Raji (cell line): ENCODE measurements around the gene PPP1R15A.

Source experiments
- POLR2A ChIP-seq: IDR thresholded peaks from 2 replicates; pipeline ENCODE4 v1.6.1; 2011; ENCODE audit warnings: low read depth, low read length, control low read depth; ENCODE audit not compliant: insufficient read depth

Gene PPP1R15A

DNA sequence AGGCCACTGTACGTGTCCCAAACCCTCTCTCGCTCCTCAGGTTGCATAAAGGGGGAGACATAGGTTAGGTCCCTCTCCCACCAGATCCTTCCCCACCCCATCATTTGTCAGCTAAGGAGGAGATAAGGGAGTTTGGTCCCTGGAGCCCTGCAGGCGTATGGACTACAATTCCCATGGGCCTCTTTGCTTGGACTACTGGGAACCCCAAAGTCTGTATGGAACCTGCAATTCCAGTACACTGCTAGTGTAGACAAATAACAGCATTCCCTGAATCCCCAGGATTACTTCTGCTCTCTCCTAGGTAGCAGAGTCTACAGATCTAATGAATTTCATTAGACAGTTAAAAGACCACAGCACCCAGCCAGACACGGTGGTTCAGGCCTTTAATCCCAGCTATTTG lies 19.9 kb upstream of the PPP1R15A start:
- no peak for TF ChIP-seq POLR2A

- no peak for TF ChIP-seq POLR2A
These were observed 18.7 kb upstream of the PPP1R15A start for GRCh38 chr19:48853483-48853882.

DNA sequence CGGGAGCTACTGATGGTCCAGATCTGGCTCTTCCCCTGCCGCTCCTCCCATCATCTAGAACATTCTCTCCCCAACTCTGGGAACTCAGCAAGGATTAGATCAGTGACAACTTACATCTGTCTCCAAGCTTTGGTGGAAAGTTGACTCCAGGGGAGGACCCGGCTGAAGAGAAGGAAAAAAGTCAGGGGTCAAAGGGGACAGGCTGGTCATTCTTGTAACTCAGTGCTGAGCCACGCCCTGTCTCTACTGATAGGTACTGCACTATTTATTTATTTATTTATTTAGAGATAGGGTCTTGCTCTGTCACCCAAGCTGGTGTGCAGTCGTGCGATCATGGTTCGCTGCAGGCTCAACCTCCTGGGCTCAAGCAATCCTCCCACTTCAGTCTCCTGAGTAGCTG lies 18.1 kb upstream of the PPP1R15A start:
- no peak for TF ChIP-seq POLR2A

DNA sequence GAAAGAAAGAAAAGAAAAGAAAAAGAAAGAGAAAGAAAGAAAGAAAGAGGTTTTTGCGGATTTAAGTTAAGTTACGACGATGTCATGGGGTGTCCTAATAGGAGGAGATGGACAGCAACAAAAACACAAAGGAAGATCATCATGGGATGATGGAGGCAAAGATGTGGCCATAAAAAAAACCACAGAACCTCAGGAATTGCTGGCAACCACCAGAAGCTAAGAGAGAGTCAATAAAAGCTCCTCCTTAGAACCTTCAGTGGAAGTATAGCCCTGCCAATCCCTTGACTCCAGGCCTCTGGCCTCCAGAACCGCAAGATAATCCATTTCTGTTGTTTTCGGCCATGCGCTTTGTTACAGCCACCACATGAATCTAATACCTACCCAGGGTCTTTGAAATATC lies 15.3 kb upstream of the PPP1R15A start:
- TF ChIP-seq POLR2A: no peak

DNA sequence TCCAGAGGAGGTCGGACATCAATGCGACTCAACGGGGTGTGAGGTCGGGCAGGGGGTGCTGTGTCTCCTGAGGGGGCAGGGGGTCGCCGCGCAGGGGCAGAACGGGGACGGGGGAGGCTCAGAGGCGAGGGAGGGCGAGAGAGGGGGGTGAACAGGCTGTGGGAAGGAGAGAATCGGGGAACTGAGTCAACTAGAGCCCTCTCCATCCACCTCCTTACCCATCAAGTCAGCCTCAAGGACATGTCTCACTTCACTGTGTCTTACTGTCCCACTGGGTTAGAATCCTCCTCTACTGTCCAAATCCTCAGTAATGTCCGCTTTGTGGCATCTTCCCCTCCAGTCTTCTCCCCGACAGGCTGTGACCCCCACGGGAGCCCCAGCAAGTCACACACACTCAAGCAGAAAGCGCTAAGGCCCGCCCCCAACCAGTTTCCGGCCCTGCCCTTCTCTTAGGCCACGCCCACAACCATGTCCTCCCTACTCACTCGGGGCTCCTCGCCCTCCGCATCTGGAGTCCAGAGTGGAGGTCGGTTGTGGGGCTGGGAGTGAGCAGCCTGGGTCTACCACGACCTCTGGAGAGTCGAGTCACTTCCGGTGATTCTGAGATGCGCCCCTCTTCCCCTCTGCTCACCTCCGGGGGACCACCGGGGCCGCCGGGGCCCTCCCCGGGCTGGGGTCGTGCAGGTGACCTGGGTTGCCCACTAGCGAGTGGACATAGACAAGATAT lies 13.1 kb upstream of the PPP1R15A start:
- no peak for TF ChIP-seq POLR2A

DNA sequence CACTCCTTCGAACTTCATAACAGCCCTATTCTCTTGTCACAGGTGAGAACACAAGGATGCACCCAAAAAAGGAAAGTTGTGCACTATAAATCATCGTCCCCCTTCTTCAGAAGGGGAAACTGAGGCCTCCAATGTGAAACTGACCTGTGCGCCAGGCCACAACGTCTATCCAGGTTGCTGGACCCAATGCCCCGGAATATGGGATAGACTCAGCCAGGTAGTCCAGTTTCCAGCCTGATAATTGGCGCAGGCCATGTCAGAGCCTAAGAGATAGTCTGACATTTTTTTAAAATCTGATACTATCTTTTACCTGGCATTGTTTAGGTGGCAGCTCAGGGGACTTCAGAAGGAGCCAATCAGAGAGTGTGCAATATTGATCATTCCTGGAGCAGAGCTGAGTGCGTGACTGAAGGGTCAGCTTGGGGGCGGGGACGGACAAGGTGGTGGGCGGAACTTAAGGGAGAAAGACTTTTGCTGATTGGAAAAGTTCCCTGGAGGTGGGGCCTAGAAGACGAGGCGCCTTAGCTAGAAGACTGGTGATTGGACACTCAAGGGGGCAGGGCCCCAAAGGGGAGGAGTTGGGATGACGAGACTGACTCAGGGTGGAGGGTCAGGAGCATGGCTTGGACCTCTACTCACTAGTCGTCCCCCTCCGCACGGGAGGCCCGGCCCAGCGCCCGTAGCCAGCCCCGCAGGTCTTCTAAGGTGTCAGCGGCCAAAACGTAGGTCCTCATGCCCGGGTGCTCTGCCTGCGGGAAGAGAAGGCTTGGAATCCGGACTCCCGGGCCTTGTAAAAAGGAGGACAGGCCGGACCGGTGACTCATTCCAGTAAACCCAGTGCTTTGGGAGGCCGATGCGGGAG lies 12.3 kb upstream of the PPP1R15A start:
- TF ChIP-seq POLR2A: no peak

- no peak for TF ChIP-seq POLR2A
These were observed 10.9 kb upstream of the PPP1R15A start for GRCh38 chr19:48861313-48861712.

GRCh38 chr19:48862827-48863226 lies 9.4 kb upstream of the PPP1R15A start:
- no peak for TF ChIP-seq POLR2A

DNA sequence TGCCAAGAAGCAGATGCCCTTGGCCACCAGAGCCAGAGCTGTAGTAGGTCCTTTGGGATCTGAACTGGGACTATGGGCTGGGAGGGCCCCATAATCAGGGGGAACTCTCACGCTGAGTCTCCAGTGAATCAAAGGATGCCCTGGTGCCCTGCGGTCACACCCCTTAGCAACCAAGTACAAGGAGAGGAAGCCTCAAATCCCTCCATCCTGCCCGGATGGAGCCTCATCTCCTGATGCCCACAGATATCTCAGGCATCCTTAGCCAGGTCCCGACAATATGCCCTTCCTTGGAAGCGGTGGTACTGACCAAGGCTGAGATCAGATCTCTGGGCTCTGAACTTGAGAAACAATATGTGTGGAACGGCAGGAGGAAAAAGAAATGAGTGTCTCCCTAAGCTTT lies 5.5 kb upstream of the PPP1R15A start:
- no peak for TF ChIP-seq POLR2A

DNA sequence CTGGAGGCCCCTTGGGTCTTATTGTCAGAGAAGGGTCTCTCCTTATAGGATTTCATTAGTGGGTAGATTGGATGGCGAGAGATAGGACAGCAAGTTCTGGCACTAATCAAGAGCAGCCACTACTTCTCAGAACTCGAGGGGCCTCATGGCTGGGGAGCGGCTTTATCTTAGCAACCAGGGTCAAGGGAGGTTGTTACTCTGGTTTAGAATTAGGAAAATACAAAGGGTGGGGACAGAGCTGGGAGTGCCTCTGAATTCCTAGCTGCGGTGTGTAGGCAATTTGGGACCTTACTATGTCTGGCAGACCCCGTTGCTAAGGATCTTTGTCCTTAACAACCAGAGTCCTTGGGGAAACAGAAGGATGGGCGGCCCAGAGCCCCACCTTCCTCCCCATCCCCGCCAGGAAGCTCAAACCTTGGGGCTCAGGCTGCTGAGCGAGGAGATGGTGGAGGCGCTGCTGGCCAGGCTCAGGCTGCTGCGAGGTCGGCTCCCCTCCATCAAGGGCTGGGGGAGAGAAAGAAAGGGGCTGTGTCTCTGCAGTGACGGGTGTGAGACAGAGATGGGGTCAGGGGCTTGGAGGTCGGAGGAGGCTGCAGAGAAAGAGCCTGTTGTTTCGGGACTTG lies 5.0 kb upstream of the PPP1R15A start:
- no peak for TF ChIP-seq POLR2A

DNA sequence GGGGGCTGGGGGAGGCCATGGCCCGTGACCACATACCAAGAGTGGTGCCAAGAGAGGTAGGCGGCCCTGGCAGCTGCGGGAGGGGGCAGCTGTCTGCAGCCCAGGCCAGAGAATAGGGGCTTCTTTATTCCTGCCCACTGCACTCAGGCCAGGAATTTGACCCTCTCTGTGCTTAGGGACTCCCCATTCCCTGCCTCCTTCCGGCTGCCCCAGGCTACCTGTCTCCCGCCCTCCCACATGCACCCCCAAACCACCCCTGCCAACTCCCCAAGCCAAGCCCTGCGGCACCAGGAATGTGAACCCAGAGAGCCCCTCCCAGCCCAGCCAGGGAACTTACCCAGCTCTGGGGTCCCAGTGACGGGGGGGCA lies 4.5 kb upstream of the PPP1R15A start:
- TF ChIP-seq POLR2A: no peak

- no peak for TF ChIP-seq POLR2A
These were observed 3.9 kb upstream of the PPP1R15A start, which contains the start of gene PLEKHA4 for GRCh38 chr19:48868114-48868886. PLEKHA4 (minus strand) TSS chr19:48868617; CDS start chr19:48867620, 997 bp downstream.

- no peak for TF ChIP-seq POLR2A
These were observed 2.2 kb upstream of the PPP1R15A start for GRCh38 chr19:48870048-48870447.

- peak; percentile 19; the same call in 1 of the 2 replicates for TF ChIP-seq POLR2A
These were observed 759 bp downstream of the PPP1R15A start for GRCh38 chr19:48872884-48873475.

- TF ChIP-seq POLR2A: no peak
These were observed 1.5 kb downstream of the PPP1R15A start for GRCh38 chr19:48873476-48874302.
